Erythroblast (primary cell): ENCODE data around the gene SCN2A.
"Not testable (repeated sequence)": the region's sequence is repeated elsewhere in the genome, so short reads cannot be mapped to it uniquely, and the experiment has no call there.

ENCODE experiments used
- GATA1 ChIP-seq: IDR thresholded peaks from 2 replicates; pipeline ENCODE4 v1.6.1; 2011; ENCODE audit warnings: low read depth, mild to moderate bottlenecking, control low read depth, low read length, moderate library complexity
- POLR2A ChIP-seq: IDR thresholded peaks from 2 replicates; pipeline ENCODE4 v1.6.1; 2011; ENCODE audit warnings: mild to moderate bottlenecking, low read length

DNA sequence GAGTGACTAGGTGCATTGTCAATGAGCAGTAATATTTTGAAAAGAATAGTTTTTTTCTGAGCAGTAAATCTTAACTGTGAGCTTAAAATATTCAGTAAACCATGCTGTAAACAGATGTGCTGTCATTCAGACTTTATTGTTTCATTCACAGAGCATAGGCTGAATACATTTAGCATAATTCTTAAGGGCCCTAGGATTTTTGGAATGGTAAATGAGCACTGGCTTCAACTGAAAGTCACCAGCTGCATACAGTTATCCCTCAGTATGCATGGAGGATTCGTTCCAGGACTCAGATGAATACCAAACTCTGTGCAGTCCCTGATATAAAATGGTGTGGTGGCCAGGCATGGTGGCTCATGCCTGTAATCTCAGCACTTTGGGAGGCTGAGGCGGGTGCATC lies 21.1 kb downstream of the SCN2A start:
- TF ChIP-seq POLR2A, GATA1: not testable (repeated sequence)
